Measurements from ENCODE around the gene CEP89.
"Not testable (repeated sequence)": the region's sequence is repeated elsewhere in the genome, so short reads cannot be mapped to it uniquely, and the experiment has no call there.

Gene CEP89

DNA sequence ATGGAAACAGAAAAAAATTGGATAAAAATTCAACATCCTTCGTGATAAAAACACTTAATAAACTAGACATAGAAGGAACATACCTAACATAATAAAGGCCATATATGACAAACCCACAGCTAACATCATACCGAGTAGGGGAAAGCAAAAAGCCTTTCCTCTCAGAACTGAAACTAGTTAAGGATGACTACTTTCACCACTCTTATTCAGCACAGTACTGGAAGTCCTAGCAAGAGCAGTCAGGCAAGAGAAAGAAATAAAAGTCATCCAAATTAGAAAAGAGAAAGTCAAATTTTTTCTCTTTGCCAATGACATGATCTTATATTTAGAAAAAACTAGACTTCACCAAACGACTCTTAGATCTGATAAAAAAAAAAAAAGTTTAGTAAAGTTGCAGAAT lies 76.4 kb downstream of the CEP89 start:
- no peak for DNase-seq (ENCODE audit: low read depth in 2 of 2)

DNA sequence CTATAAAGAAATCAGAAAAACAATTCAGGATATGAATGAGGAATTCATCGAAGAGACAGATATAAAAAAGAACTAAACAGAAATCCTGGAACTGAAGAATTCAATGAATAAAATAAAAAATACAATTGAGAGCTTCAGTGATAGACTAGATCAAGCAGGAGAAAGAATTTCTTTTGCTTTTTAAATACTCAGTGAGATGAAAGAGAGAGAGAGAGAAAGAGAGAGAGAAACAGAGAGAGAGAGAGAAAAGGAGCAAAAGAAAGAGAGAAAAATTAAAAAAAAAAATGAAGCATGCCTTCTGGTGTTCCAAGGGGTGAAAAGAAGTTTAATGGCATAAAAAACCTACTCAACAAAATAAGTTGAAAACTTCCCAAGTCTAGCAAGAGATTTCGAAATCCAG lies 80.1 kb downstream of the CEP89 start:
- DNase-seq (ENCODE audit: low read depth in 2 of 2): no peak

- DNase-seq (ENCODE audit: low read depth in 2 of 2): no peak
Observed at GRCh38 chr19:32890841-32891240, 80.9 kb downstream of the CEP89 start.

DNA sequence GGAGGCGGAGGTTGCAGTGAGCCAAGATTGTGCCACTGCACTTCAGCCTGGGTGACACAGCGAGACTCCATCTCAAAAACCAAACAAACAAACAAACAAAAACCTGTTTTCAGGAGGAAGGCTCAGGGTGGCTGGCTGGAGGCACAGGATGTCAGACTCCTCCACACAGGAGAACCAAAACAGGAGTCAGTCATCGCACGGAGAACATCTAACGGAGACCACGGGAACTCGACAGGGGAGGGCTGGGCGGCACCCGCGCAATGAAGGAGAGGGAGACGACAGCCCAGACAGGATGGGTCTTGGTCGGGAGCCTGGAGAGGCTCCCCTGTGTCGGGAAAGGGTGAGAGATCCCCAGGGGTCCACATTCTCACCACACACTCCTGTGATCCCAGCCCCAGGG lies 81.4 kb downstream of the CEP89 start:
- no peak for DNase-seq (ENCODE audit: low read depth in 2 of 2)

- DNase-seq (ENCODE audit: low read depth in 2 of 2): no peak
Observed at GRCh38 chr19:32889137-32889934, 82.4 kb downstream of the CEP89 start.

- DNase-seq (ENCODE audit: low read depth in 2 of 2): no peak
Observed at GRCh38 chr19:32887572-32888215, 84.1 kb downstream of the CEP89 start.

- no peak for DNase-seq (ENCODE audit: low read depth in 2 of 2)
Observed at GRCh38 chr19:32886241-32886640, 85.5 kb downstream of the CEP89 start.

DNA sequence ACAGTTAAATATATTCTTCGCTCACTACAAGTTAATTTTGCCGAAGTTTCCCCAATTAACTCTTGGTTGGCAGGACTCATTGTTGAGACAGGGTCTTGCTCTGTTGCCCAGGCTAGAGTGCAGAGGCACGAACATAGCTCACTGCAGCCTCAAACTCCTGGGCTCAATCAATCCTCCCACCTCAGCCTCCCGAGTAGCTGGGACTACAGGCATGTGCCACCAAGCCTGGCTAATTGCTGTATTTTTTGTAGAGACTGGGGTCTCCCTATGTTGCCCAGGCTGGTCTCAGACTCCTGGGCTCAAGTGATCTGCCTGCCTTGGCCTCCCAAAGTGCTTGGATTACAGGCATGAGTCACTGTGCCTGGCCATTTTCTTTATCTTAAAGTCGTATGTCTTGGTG lies 86.5 kb downstream of the CEP89 start:
- not testable (repeated sequence) for DNase-seq (ENCODE audit: low read depth in 2 of 2)

GRCh38 chr19:32881766-32882165 lies 90.0 kb downstream of the CEP89 start:
- DNase-seq (ENCODE audit: low read depth in 2 of 2): no peak

DNA sequence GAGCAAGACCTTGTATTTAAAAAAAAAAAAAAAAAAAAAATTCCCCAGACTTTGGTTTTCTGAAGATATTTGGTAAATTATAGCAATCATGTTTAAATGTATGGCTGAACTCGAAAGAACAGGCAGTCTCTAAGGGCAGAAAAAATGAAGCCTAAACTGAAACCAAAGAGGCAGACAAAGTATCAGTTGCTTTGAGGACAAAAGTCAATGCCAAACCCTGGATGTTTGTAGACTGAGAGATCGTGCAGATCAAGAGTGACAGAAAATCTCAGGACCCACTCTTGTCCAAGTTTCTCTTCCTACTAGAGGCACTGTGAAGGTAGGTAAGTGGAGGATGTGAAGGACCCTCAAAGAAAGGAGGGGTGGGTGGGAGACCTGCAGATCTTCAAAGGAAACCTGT lies 91.1 kb downstream of the CEP89 start:
- no peak for DNase-seq (ENCODE audit: low read depth in 2 of 2)

DNA sequence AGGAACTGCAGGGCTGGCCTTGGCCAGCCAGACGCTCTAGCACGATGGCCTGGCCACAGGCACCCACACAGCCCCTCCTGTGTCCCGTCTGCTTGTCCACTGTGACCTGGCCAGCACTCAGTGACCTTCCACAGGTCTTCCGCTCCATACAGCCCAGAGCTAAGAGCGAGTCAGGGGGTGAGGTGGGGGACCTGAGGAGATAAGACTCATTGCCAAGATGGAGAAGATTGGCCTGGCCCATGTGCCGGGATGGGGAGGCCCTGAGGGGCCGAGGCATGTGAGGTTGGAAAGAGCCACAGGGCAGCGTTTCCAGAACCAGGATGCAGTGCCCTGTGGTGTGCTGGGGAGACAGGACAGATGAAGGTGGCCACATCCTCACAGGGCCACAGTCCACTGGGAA lies 92.0 kb downstream of the CEP89 start:
- no peak for DNase-seq (ENCODE audit: low read depth in 2 of 2)

GRCh38 chr19:32878988-32879387 lies 92.8 kb downstream of the CEP89 start:
- DNase-seq (ENCODE audit: low read depth in 2 of 2): no peak

DNA sequence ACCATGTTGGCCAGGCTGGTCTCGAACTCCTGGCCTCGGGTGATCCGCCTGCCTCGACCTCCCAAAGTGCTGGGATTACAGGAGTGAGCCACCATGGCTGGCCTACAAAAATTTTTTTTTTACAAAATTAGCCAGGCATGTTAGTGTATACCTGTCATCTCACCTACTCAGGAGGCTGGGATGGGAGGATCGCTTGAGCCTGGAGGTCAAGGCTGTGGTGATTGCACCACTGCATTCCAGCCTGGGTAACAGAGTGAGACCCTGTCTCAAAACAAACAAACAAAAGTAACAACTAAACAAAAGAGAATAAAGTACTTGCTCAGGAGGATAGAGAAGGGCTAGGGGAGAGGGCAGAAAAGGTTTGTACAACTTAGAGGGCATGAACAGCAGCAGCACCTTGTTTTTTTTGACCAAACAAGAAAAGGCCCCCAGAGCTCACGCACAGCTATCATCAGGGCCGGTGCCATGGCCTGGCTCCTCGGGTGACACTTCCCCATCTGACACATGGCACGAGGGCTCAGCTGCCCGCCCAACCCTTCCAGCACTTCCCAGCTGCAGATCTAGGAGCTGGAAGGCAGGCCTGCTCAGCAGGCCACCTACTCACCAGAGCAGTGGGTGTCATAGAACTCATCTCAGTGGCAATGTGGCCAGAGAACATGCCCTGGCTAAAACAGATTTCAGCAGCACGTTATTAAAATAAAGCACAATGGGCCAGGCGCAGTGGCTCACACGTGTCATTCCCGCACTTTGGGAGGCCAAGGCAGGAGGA lies 93.6 kb downstream of the CEP89 start:
- DNase-seq (ENCODE audit: low read depth in 2 of 2): no peak

DNA sequence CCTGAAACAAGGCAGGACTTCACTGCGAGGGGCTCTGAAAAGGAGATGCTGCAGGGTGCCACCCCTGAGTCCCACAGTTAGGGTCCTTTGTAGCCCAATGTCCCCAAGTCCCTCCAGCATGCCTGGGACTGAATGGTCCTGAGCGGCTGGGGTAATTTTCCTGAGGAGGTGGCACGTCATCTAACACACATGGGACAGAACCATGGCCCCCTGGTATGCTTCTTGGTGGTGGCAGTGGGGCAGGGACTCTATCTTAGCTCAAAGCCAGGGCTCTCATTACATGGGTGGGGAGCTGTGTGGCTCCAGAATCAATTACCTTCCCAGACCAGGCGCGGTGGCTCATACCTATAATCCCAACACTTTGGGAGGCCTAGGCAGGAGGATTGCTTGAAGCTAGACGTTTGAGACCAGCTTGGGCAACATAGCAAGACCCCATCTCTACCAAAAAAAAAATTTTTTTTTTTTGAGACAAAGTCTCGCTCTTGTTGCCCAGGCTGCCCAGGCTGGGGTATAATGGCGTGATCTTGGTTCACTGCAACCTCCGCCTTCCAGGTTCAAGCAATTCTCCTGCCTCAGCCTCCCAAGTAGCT lies 94.3 kb downstream of the CEP89 start:
- no peak for DNase-seq (ENCODE audit: low read depth in 2 of 2)

- DNase-seq (ENCODE audit: low read depth in 2 of 2): no peak
Observed at GRCh38 chr19:32876919-32877285, 94.9 kb downstream of the CEP89 start.

DNA sequence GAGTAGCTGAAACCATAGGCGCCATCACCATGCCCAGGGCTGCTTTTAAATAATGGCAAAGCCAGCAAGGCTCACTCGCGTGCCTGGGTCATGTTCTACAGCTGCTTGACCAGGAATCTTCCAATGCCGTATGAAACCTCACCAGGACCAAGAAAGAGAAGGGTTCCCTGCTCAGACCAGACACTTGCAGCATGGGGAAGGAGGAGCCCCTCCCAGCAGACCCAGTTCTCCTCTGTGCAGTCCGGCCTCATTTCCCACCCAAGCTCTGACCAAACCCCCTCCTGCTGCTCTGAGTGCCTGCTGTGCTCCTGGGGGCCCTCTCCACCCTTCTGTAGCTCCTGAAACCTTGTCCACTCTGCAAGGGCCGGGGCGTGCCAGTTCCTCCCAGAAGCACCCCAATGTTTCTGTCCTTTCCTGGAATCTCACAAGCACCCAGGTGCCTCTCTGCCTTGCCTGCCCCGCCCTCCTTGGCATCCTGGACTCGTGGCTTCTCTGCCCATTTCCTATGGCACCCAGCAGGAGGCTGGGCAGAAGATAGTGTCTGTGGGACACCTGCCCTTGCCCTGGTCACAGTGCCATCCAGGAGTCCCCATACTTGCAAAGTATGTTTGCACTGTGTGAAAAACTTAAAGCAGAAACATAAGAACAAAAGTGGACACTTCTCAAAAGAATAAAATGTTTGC lies 95.4 kb downstream of the CEP89 start:
- no peak for DNase-seq (ENCODE audit: low read depth in 2 of 2)

GRCh38 chr19:32875428-32875827 lies 96.3 kb downstream of the CEP89 start:
- no peak for DNase-seq (ENCODE audit: low read depth in 2 of 2)

DNA sequence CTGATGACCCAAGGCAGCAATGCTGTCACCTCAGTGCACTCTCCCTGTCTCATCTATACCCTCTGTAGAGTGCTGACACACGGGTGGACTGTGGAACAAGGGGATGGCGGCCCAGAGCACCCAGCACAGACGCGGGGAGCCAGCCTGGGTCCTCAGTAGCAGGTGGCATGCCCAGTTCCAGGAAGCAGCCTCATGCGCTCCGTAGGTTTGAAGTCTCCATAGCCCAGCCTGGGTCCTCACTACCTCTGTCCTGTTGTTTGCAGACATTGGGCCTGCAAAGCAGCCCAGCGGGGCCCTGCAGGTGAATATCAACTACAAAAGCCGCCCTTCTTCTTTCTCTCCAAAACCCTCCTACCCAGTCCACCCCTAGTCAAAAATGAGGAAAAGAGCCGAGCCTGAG lies 97.2 kb downstream of the CEP89 start:
- DNase-seq (ENCODE audit: low read depth in 2 of 2): no peak

DNA sequence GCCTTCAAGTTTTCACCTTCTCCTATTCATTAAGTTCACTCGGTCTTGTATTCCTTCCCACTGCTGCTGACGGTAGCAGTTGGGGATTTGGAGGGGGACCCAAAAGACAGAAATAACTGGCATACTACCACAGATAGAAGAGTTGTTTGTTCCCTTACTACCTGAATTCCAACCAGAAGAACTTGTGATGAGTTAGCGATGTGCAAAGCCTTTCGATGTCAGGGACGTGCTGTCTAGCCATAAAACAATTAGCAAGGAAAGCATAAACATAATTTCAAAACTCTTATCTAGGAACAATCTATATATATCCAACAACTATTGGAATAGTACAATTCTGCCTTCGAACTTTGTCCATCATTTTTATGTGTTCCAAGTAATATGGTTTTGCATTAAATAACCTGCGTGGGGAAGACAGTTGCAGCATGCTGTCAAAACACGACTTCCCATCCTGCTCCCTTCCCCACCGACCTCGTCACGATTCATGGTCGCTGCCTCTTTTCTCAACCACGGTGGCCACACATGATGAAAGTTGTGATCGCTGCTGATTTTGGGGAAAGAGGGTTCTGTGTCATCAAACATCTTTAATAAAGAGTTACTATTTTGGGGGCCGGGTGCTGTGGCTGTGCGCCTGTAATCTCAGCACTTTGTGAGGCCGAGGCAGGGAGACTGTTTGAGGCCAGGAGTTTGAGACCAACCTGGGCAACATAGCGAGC lies 98.4 kb downstream of the CEP89 start:
- no peak for DNase-seq (ENCODE audit: low read depth in 2 of 2)

GRCh38 chr19:32872391-32872790 lies 99.4 kb downstream of the CEP89 start:
- no peak for DNase-seq (ENCODE audit: low read depth in 2 of 2)

DNA sequence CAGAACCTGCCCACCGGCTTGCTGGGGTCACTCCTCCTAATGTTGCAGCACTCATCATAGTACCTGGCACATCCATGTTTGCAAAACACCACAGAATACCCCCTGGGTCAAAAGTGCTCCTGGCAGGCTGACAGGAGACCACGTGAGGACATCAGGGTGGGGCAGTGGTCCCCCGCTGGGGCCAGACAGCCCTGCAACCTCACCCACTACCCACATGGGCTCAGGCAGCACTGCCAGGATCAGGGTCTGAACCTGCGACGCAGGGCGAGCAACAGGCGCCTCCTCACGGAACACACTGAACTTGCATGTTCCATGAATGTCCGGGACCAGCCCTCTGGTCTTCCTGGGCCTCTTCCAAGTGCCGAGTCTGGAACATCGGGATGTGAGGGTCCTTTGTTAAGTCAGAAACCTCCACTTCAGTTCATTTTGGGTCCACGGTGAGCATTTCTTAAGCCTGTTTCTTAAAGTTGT lies 100.7 kb downstream of the CEP89 start:
- DNase-seq (ENCODE audit: low read depth in 2 of 2): no peak
